ENCODE measurements around the gene NME4. TPM values are rescaled to one million over a fixed set of nuclear protein-coding genes. Genes with fewer than 3 reads are reported as not detected.

Gene NME4
- total RNA-seq, 1 experiment from 2014 or later = 68.2 TPM

- POLR2A ChIA-PET = no interaction called here
- RAD21 ChIA-PET (ENCODE audit: low non-redundant PET in 1 of 2, low total read pairs in 2 of 2, uncharacterized antibody in 2 of 2, unreplicated experiment in 2 of 2) = no interaction called here
- no peak for DNase-seq (ENCODE audit: low read depth, low spot score)
- H4K20me1 ChIP-seq (ENCODE audit: insufficient read depth) = no peaks in the 10 kb centered on the region
- H3K27ac ChIP-seq (ENCODE audit: low read depth, low read length) = no peak overlapping the region
- H3K79me2 ChIP-seq (ENCODE audit: insufficient read depth, low read length) = peaks cover 1% of the 10 kb centered on the region; the same call in 1 of the 2 replicates
- no peaks in the 10 kb centered on the region for H3K9me2 ChIP-seq (ENCODE audit: insufficient read depth)
- intact Hi-C loops (cut with micrococcal nuclease) = no loop called here
- ATAC-seq = no peak
- H3K4me1 ChIP-seq (ENCODE audit: control insufficient read depth in 1 of 2, insufficient read depth in 2 of 2, low read length in 2 of 2) = peaks cover 2 to 7% of the 10 kb centered on the region in 2 experiments; a peak in 1 of 4 replicates
- no peaks in the 10 kb centered on the region for H3K27me3 ChIP-seq (ENCODE audit: insufficient read depth, low read length)
- H3K9me3 ChIP-seq (ENCODE audit: control insufficient read depth in 1 of 2, insufficient read depth in 1 of 2, low read depth in 1 of 2, low read length in 2 of 2) = no peaks in the 10 kb centered on the region
- H3K4me2 ChIP-seq (ENCODE audit: low read length) = no peak overlapping the region
- no peak overlapping the region for H3K4me3 ChIP-seq (replicated peaks in 1 of 2; ENCODE audit: low read depth in 1 of 2, low read length in 2 of 2)
- CTCF ChIA-PET = no interaction called here
- H3K9ac ChIP-seq (ENCODE audit: low read length) = no peak overlapping the region
- no TSS peak for BruUV-seq (replicated peaks)
- no peak overlapping the region for H2AFZ ChIP-seq (ENCODE audit: low read depth, low read length, poor library complexity, severe bottlenecking)
- no peak for TF ChIP-seq ZFX (IDR thresholded peaks at IDR 0.05)
- no peak for TF ChIP-seq CEBPB (IDR thresholded peaks at IDR 0.05; ENCODE audit: low read depth)
- no peak for TF ChIP-seq SIN3A (IDR thresholded peaks at IDR 0.05; ENCODE audit: low read depth)
- no peak for TF ChIP-seq SRF (IDR thresholded peaks at IDR 0.05; ENCODE audit: low read depth)
- no peak for TF ChIP-seq RAD21 (IDR thresholded peaks at IDR 0.05; ENCODE audit: low read depth)
- no peak for TF ChIP-seq POLR2A (IDR thresholded peaks at IDR 0.05; ENCODE audit: borderline replicate concordance, extremely low read depth, insufficient read depth, insufficient read length)
- no peak for TF ChIP-seq ELF1 (IDR thresholded peaks at IDR 0.05; ENCODE audit: borderline replicate concordance, low read depth)
- no peak for TF ChIP-seq EZH2 (IDR thresholded peaks at IDR 0.05)
- no peak for TF ChIP-seq YY1 (IDR thresholded peaks at IDR 0.05; ENCODE audit: extremely low read depth, insufficient replicate concordance, low read depth, low read length)
- no peak for TF ChIP-seq FOSL1 (IDR thresholded peaks at IDR 0.05; ENCODE audit: low read depth)
- TF ChIP-seq MAX (IDR thresholded peaks at IDR 0.05) = no peak
- no peak for TF ChIP-seq CBX3 (IDR thresholded peaks at IDR 0.05; ENCODE audit: low read depth)
- no peak for TF ChIP-seq ZBTB33 (IDR thresholded peaks at IDR 0.05; ENCODE audit: extremely low read depth, insufficient replicate concordance, low read length)
- no peak for TF ChIP-seq JUND (IDR thresholded peaks at IDR 0.05)
- no peak for TF ChIP-seq CTCF (IDR thresholded peaks at IDR 0.05 in 2 of 3, conservative IDR thresholded peaks at IDR 0.05 in 1 of 3; ENCODE audit: borderline replicate concordance in 1 of 3, insufficient read depth in 1 of 3, low read depth in 2 of 3, low read length in 2 of 3)
- no peaks in the 10 kb centered on the region for H3K36me3 ChIP-seq (ENCODE audit: control insufficient read depth in 1 of 2, insufficient read depth in 2 of 2, low read length in 2 of 2)
Measured at GRCh38 chr16:356741-357140, 40.3 kb upstream of the NME4 start.

Measured in HCT116 (cell line).